Middle frontal gyrus (tissue), 1 donor: ENCODE measurements around the gene CYP4F12.
"Not testable (repeated sequence)": the region's sequence is repeated elsewhere in the genome, so short reads cannot be mapped to it uniquely, and the experiment has no call there.

Source experiments
- DNase-seq: peaks from one replicate; pipeline ENCODE4 v3.0.0-alpha.2; 2015; ENCODE audit warnings: low spot score; ENCODE audit errors: extremely low spot score

CYP4F12 gene

DNA sequence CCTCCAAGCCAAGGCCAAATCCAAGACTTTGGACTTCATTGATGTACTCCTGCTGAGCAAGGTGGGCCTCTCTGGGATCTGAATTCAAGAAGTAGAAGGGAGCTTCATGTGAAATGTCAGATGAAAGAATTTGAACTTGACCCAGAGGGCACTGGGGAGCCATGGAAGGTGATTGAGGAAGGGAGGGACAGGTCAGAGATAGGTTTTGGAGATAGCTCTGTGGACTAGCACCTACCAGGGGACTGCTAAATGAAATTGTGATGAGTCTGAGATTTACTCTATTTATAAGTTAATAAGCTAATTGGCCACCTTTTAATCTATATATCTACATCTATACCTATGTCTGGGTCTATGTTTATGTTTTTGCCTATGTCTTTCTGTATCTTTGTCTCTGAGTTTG, 22.8 kb upstream of the CYP4F12 start:
- DNase-seq, result not testable (repeated sequence)

DNA sequence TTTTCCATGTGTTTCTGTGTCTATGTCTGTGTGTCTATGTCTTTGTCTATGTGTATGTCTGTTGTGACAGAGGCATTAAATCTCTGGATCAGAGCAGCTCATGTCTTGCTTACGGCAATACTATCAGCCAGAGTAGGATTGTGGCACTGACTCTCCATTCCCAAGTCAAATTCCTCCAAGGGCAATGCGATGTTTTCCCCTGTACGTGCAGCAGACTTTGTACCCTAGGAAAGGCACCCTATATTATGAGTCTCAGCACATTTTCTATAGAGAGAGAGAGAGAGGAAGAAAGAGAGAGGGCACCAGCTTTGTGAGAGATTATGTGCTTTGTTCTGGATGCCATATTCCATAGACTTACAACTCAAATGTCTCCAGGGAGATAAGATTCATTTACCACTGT, 21.1 kb upstream of the CYP4F12 start:
- DNase-seq, result no peak

DNA sequence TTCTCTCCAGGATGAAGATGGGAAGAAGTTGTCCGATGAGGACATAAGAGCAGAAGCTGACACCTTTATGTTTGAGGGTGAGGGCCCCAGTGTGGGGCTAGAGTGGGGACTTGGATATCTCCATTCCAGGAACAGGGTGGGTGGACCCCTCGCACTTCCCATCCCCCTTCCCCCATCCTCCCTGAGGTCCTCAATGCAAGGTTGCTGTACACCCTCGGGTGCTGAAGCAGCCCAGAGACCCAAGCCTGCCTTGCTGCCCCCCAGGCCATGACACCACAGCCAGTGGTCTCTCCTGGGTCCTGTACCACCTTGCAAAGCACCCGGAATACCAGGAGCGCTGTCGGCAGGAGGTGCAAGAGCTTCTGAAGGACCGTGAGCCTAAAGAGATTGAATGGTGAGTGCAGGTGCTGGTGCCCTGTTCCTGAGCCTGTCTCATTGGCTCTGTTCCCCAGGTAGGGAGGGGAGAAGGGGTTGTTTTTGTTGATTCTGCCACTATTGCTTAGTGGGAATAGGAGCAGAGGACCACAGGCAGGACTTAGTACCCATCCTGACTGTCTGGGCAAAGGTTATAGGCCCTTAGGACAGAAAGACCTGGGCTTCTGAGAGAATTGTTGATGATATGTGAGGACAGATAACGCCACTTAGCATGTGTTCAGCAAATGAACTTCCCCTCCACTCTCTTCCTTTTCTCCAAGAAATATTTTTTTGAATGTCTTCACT, 20.2 kb upstream of the CYP4F12 start:
- no peak for DNase-seq

DNA sequence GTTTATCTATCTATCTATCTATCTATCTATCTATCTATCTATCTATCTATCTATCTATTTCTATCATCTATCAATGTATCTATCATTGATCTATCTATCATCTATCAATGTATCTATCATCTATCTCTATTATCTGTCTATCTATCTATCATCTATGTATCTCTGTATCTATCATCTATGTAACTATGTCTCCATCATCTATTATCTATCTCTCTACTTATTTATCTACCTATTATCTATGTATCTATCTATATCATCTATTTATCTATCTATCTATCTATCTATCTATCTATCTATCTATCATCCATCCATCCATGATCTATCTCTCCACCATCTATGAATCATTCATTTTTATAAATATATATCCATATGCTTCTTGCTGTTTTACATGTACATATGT, 16.4 kb upstream of the CYP4F12 start:
- no peak for DNase-seq

DNA sequence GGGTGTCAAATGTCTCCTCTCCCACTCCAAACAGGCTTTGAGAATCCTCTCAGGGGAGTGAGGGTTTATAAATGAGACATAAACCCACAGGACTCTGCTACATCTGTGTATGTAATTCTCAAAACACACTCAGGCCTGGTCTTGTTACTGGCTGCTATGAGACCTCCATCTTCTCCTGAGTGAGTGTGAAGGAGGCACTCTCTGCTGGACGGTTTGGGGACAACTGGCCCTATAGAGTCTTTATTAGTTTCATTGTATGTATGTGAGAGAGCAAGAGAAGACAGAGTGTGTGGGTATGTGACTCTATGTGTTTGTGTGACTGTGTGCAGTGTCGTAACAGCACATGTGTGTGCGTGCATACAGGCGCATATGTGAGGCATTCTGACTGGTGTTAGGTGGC, 9.6 kb upstream of the CYP4F12 start:
- DNase-seq, result no peak

DNA sequence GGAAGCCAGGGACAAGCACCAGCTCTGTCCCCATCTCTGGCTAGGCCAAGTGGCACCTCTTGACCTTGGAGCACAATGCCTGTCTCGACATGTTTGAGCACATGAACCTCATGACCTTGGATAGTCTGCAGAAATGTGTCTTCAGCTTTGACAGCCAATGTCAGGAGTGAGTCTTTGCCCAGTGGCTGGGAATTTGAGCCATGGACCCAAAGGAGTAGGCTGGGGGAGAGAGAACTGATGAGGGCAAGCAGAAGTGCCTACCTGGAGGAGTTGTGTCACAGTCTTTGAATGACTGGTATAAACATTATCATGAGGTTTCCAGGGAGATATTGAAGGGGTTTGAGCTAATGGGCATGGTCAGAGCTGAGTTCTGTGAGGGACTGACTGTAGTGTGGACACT, 6.7 kb upstream of the CYP4F12 start:
- no peak for DNase-seq

DNA sequence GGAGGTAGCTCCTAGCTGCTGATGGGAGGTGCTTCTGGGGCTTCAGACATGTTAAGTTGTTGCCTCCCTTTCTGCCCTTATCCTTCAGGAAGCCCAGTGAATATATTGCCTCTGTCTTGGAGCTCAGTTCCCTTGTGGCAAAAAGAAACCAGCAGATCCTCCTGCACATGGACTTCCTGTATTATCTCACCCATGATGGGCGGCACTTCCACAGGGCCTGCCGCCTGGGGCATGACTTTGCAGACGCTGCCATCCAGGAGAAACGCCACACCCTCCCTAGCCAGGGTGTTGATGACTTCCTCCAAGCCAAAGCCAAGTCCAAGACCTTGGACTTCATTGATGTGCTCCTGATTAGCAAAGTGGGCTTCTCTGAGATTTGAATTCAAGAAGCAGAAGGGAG, 6.0 kb upstream of the CYP4F12 start:
- no peak for DNase-seq

DNA sequence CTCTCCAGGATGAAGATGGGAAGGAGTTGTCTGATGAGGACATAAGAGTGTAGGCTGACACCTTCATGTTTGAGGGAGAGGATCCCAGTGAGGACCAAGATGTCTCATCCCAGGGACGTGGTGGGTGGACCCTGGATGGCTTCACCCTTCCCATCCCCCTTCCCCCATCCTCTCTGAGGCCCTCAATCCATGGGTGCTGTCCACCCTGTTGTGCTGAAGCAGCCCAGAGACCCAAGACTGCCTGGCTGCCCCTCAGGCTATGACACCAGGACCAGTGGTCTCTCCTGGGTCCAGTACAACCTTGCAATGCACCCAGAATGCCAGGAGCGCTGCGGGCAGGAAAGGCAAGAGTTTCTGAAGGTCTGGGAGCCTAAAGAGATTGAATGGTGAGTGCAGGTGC, 3.4 kb upstream of the CYP4F12 start:
- DNase-seq, result no peak

DNA sequence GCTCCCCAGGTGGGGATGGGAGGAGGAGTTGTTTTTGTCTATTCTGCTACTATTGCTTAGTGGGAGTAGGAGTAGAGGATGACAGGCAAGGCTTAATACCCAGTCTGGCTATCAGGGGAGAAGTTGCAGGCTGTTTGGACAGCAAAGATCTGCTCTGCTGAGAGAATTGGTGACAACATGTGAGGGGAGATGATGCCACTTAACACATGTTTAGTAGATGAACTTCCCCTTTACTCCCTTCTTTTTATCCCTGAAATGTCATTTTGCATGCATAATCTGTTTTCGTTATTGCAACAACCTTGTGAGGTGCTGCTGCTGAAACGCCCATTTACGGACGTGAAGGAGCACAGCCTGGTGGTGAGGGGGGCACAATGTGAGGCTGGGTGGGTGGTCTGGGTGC, 3.0 kb upstream of the CYP4F12 start:
- DNase-seq, result no peak

DNA sequence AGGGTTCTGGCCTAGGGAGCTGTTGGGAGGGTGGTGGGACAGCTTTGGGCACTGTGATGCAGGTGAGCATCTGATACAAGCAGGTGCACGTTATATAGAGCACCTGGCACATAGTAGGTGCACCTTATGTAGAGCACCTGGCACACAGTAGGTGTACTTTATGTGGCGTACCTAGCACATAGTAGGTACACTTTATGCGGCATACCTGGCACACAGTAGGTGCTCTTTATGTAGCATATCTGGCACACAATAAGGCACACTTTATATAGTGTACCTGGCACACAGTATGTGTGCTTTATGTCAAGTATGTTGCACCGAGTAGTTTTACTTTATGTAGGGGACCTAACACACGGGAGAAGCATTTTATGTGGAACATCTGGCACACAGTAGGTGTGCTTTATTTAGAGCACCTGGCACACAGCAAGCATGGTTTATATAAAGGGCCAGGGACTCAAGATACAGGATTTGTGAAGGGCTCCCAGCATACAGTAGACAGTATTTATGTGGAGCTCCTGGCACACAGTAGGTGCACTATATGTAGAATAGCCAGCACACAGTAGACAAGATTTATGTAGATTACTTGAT, 1.6 kb upstream of the CYP4F12 start:
- no peak for DNase-seq

DNA sequence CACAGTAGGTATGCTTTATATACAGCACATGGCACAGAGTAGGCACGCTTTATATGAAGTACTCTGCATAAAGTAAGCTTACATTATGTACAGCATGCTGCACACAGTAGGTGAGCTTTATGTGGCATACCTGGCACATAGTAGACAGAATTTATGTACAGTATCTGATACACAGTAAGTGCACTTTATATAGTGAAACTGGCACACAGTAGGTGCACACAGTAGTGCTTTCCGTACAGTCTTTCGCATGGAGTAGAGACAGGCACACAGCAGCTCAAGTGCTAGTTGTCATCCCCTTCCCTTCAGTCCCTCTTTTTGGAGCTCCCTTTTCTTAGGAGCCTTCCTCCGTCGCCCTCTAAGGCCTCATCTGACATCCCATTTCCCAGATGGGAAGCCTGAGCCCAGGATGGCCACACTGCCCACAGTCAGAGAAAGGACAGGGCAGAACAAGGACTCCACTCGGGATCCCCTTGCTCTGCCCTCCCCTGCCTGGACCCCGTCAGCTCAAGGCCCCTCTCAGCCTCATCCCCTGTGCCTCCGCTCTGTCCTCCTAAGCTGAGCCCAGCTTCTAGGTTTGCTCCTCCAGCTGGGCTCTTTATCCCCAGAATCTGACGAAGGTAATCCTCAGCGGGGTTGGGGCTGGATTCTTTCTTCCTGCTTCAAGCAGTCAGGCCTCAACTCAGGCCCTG, 852 bp upstream of the CYP4F12 start:
- no peak for DNase-seq

DNA sequence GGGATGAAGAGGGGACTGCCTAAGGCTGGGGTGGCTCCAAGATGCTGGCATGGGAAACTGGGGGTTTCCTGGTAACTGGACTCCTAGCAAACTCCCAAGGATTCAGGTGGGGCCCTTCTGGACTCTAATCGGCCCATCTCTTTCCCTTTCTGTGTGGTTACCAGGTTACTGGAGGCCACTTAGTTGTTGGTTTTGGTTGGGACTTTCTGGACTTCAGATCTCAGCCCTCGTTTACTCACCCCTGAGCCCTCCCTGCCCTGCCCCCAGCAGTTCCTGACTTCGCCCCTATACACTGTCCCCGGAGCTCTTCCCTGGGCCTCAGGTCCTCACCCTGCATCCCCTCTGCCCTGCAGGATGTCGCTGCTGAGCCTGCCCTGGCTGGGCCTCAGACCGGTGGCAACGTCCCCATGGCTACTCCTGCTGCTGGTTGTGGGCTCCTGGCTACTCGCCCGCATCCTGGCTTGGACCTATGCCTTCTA, 328 bp downstream of the CYP4F12 start:
- DNase-seq, result no peak

DNA sequence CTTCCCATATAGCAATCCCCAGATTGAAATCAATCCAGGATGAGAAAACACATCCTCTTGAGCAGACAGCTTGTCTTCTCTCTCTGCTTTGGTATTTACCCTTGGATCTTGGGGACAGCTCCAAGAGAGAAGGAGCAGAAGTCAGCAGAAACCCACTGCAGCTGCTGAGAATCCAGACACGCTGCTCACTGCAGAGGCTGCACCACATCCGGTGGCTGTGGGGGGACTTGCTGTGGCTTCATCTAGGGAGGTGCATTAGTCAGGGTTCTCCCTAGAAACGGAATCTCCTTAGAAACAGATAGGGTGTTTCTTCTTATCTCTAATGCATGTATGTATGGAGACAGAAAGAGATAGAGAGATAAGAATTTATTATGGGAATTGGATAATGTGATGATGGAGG, 2.7 kb downstream of the CYP4F12 start:
- no peak for DNase-seq

DNA sequence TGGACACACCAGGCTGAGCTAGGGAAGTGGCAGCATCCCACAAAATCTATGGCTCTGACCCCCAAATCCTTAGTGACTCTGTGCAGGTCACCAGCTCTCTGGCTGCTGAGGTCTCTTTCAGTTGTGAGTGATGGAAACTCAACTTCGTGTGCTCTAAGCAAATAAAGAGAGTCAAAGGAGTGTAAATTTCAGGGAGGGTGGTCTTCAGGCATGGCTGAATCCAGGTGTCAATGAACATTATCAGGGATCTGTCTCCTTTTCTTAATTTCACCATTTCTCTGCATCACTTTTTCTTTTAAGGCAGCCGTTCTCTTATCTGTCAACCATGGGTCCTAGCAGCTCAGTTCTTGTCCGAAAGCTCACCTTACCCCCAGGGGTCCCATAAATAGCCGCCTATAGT, 6.2 kb downstream of the CYP4F12 start:
- no peak for DNase-seq

DNA sequence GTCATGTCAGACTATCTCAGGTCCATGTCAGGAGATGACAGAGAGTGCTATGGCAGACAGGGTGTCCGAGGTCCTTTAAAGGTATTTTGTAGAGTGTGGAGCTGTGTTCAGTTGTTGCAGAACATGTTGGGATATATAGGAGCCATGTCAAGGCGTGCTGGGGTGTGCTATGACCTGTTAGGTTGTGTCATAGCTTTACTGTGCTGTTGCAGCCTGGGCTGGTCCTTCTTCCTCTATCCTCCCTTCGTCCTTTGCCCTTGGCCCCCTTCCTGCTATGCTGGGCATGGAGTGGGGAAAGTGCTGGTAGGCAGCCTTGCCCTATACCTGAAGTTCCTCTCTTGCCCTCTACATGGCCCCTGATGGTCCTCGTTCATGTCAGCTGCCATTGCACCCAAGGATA, 7.0 kb downstream of the CYP4F12 start:
- DNase-seq, result not testable (repeated sequence)

DNA sequence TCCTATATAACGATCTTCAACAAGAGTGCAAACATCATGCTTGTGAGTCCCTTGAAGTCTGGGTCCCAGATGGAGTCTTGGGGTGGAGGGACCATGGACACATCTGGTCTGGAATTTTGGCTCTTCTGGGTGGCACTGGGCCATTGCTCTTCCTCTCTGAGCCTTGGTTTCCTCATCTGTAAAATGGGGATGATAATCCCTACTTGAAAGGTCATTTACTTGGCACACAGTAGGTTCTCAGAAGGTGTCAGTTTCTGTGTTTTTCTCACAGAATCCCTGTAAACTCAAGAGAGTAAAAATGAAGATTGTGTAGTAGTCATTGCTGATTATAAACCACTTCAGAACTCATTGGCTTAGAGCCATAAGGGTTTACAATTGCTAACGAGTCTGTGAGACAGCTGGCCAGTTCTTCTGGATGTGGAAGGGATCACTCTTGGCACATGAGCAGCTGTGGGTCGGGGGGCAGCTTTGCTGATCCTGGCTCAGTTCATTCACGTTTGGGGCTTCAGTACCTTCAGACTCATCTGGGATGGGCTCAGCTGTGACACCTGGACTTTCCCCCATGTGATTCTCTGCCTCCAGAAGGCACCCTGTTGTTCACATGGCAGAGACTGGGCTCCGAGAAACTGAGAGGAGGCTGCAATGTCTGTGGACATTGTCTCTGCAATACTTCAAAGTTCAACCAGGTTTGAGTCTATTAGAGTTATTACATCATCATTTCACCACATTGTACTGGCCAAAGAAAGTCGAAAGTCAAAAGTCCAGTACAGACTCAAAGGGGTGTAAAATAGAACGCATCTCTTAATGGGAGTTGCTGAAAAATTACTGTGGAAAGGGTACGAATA, 7.8 kb downstream of the CYP4F12 start:
- no peak for DNase-seq

DNA sequence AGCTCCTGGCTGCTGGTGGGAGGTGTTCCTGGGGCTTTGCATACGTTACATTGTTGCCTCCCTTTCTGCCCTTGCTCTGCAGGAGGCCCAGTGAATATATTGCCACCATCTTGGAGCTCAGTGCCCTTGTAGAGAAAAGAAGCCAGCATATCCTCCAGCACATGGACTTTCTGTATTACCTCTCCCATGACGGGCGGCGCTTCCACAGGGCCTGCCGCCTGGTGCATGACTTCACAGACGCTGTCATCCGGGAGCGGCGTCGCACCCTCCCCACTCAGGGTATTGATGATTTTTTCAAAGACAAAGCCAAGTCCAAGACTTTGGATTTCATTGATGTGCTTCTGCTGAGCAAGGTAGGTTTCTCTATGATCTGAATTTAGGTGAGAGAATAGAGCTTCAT, 10.5 kb downstream of the CYP4F12 start:
- no peak for DNase-seq

DNA sequence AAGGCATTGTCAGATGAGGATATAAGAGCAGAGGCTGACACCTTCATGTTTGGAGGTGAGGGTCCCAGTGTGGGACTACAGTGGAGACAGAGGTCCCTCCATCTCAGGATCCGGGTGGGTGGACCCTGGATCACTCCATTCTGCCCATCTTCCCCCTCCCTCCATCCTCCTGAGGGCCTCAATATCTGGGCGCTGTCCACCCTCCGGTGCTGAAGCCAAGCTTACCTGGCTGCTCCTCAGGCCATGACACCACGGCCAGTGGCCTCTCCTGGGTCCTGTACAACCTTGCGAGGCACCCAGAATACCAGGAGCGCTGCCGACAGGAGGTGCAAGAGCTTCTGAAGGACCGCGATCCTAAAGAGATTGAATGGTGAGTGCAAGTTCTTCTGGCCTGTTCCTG, 11.9 kb downstream of the CYP4F12 start:
- no peak for DNase-seq

DNA sequence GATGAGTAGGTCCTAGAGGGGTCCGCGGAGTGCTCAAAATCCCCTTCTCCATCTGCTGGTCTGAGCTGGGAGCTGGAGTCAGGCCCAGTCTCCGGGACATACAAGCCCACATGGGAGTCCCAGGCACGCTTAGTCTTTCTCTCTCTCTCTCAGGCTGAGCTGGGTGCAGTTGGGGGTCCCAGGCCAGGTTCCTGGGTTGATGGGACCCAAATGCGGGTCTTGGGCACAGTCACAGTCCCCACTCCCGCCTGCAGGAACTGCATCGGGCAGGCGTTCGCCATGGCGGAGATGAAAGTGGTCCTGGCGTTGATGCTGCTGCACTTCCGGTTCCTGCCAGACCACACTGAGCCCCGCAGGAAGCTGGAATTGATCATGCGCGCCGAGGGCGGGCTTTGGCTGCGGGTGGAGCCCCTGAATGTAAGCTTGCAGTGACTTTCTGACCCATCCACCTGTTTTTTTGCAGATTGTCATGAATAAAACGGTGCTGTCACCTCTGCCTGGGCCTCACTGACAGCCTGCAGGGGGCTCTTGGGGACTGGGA, 23.8 kb downstream of the CYP4F12 start:
- no peak for DNase-seq

DNA sequence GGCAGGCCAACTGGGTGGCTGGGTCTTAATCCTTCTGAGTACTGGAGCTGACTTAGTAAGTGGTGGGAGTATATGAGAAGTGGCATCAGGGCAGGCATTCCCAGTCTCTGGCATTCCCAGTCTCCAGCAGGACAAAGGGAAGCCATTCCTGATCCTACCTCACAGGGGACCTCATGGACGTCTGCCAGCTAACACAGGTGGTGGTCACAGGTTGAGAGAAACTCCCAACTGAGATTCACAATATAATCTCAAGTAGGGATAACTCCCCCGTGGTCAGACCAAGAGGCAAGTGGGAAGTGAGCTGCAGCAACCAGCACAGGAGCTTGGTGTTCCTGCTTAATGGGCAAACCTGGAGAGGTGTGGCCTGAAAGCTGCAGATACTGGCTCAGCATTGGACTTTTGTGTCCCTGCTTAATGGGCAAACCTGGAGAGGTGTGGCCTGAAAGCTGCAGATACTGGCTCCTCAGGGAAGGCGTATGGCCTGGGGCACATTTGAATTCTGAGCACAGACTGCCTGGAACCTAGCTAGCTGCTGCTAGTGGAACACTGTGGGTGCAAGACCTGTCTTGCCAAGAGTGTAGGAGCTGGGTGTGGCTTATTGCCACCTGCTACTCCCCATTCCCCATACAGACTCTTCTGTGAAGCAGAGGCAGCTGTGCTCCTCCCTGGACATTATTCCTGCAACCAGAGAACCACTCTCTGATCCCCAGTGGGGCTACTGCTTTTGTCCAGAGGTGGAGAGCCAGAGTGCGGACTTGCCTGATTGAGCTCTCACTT, 29.1 kb downstream of the CYP4F12 start:
- no peak for DNase-seq

DNA sequence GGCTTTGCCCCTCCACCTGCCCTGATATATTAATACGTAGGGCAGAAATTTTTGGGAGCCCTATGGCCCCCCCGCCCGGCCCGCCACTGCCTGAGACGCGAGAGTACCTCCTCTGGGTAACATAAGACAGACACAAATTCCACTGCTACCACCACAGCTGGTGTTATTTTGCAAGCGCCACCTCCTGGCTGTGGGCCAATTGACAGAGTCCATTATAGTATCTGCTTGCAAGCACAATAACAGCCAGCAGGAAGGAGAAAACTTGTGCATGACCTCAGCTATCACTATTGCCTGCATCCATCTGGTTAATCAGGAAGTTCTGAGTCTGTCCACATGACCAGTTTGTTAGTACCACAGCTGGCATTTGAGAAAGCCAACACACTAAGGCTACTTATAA, 29.6 kb downstream of the CYP4F12 start:
- no peak for DNase-seq
